ENCODE data around the gene TMEM151A. TPM values are rescaled to one million over a fixed set of nuclear protein-coding genes. Genes with fewer than 3 reads are reported as not detected.

TMEM151A gene
- polyA plus RNA-seq, 1 experiment, result 0.15 TPM

DNA sequence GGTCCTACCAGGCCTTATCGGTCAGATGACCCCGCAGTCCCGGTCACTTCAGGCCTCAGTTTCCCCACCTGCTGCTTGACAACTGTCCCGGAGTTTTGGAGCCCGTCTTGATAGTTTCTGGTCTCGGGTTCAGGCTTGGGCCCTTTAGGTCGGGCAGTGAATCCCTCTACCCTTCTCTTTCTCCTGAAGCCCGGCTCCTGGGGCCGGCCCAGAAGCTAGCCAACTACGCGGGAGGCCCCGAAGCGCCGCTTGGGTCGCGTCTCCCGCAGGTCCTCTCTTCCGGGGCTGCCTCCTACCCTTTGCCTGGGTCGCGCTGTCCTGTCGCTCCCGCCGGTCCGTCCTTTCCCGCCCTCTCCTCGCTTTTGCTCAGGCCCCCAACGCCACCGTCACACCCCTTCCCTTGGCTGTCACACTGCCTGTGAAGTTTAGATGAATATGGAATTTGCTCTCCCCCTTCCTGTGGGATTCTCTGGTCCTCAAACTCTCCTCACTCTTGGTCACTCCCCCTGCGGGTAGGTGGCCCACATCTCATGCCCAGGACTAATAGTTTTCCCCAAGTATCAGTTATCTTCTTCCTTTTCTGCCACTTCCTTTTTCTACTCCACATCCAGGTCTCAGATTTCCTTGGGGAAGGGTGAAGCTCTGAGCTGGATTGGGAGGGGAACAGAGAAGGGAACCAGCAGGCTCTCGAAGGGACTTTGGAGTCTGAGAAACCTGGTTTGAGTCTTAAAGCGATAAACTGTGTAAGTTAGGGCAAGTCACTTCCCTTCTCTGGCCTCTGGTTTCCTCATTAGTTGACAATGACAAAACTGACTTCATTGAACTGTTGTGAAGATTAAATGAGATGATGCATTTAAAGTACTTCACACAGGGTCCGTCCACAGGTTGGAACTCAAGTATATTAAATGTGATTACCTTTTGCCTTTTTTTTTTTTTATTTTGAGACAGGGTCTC lies 22.5 kb upstream of the TMEM151A start:
- peak overlapping the region; percentile 92 for H3K4me3 ChIP-seq (ENCODE audit: low read depth, low read length)
- TF ChIP-seq, protein P1, sequence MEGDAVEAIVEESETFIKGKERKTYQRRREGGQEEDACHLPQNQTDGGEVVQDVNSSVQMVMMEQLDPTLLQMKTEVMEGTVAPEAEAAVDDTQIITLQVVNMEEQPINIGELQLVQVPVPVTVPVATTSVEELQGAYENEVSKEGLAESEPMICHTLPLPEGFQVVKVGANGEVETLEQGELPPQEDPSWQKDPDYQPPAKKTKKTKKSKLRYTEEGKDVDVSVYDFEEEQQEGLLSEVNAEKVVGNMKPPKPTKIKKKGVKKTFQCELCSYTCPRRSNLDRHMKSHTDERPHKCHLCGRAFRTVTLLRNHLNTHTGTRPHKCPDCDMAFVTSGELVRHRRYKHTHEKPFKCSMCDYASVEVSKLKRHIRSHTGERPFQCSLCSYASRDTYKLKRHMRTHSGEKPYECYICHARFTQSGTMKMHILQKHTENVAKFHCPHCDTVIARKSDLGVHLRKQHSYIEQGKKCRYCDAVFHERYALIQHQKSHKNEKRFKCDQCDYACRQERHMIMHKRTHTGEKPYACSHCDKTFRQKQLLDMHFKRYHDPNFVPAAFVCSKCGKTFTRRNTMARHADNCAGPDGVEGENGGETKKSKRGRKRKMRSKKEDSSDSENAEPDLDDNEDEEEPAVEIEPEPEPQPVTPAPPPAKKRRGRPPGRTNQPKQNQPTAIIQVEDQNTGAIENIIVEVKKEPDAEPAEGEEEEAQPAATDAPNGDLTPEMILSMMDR (IDR thresholded peaks at IDR 0.05; ENCODE audit: insufficient read depth, low read depth, low read length), result peak; percentile 51
- POLR2A ChIA-PET, result interaction anchor here (0.6 kb wide), 1 partner anchor 423 kb away, joined by 5 read pairs; no protein-coding TSS in a partner anchor
- CTCF ChIA-PET, result interaction anchor here (1.0 to 8.7 kb wide), 6 partner anchors 8 to 44 kb away, joined by 3 to 60 read pairs (median 4); partner anchors contain the start of gene YIF1A
- H3K36me3 ChIP-seq (ENCODE audit: control insufficient read depth, insufficient read depth, low read length), result peaks cover 39% of the 10 kb centered on the region
- no peak for DNase-seq (ENCODE audit: low read depth)
- no peaks in the 10 kb centered on the region for H3K27me3 ChIP-seq (ENCODE audit: control insufficient read depth, insufficient read depth, low read length)

DNA sequence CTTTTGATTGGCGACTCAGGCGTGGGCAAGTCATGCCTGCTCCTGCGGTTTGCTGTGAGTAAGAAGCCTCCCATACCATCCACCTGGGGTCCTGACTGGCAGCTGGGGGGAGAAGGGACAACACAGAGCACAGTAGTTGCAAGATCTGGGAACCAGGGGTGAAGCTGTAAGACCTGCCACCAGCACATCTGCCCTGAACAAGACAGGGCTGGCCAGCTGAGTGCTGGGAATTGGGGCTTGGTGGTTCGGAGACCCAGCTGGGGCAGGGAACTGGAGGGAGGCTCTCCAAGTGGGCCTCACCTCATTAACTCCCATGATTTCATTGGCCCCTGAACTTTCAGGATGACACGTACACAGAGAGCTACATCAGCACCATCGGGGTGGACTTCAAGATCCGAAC lies 19.9 kb upstream of the TMEM151A start:
- TF ChIP-seq, protein P1 (IDR thresholded peaks at IDR 0.05; ENCODE audit: insufficient read depth, low read depth, low read length), result no peak
- Histone ChIP-seq H3K4me3 (ENCODE audit: low read depth, low read length) (no peak overlapping the region), H3K36me3 (ENCODE audit: control insufficient read depth, insufficient read depth, low read length) (peaks cover 35% of the 10 kb centered on the region), H3K27me3 (ENCODE audit: control insufficient read depth, insufficient read depth, low read length) (no peaks in the 10 kb centered on the region)
- ChIA-PET POLR2A (no interaction called here), CTCF (interaction anchor here (1.1 to 8.7 kb wide), 2 partner anchors 10 to 18 kb away, joined by 3 to 60 read pairs; no protein-coding TSS in a partner anchor)
- DNase-seq (ENCODE audit: low read depth), result no peak

DNA sequence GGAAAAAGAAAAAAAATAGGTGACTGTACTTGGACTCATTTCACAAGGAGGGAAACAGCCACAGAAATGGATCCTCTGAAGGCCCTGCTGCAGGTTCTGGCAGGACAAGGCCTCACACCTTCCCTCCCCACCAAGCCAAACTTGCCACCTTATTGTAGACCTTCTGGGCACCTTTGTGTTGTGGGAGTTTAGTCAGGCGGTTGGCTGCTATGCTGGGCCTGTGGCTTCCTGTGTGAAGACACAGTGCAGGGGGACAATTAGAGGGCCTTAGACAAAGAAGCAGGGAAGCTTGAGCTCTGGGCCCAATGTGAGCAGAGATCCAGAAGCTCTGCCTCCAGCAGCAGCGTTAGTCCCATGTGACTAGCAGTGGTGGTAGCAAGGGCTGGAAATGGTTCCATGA lies 19.1 kb upstream of the TMEM151A start:
- ChIA-PET CTCF (interaction anchor here (0.8 to 8.7 kb wide), 3 partner anchors 9 to 17 kb away, joined by 3 to 60 read pairs (median 3); no protein-coding TSS in a partner anchor), POLR2A (no interaction called here)
- no peak overlapping the region for H3K4me3 ChIP-seq (ENCODE audit: low read depth, low read length)
- no peaks in the 10 kb centered on the region for H3K27me3 ChIP-seq (ENCODE audit: control insufficient read depth, insufficient read depth, low read length)
- no peak for DNase-seq (ENCODE audit: low read depth)
- peaks cover 35% of the 10 kb centered on the region for H3K36me3 ChIP-seq (ENCODE audit: control insufficient read depth, insufficient read depth, low read length)
- TF ChIP-seq, protein P1 (IDR thresholded peaks at IDR 0.05; ENCODE audit: insufficient read depth, low read depth, low read length), result no peak

DNA sequence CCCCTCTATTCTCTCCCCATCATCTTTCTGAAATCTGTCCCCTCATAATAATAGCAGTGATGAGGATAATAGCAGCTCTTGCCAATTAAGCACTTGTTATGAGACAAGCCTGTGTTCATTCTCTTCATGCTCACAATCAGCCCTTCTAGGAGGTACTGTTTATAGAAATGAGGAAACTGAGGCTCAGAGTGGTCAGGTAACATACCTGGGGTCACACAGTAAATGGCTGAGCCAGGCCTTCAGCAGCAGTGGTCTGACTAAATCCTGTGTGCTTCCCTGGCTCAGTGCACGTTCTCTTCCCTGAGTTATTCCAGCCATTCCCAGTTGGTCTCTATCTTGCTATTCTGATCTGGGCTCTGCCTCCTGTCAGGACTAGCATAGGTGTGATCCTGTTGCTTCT lies 17.5 kb upstream of the TMEM151A start:
- CTCF ChIA-PET, result interaction anchor here (1.0 to 8.7 kb wide), 2 partner anchors 7 to 15 kb away, joined by 3 to 60 read pairs; partner anchors contain the start of gene YIF1A
- Histone ChIP-seq H3K36me3 (ENCODE audit: control insufficient read depth, insufficient read depth, low read length) (peaks cover 35% of the 10 kb centered on the region), H3K27me3 (ENCODE audit: control insufficient read depth, insufficient read depth, low read length) (no peaks in the 10 kb centered on the region), H3K4me3 (ENCODE audit: low read depth, low read length) (no peak overlapping the region)
- POLR2A ChIA-PET, result no interaction called here
- no peak for DNase-seq (ENCODE audit: low read depth)
- TF ChIP-seq, protein P1 (IDR thresholded peaks at IDR 0.05; ENCODE audit: insufficient read depth, low read depth, low read length), result no peak

DNA sequence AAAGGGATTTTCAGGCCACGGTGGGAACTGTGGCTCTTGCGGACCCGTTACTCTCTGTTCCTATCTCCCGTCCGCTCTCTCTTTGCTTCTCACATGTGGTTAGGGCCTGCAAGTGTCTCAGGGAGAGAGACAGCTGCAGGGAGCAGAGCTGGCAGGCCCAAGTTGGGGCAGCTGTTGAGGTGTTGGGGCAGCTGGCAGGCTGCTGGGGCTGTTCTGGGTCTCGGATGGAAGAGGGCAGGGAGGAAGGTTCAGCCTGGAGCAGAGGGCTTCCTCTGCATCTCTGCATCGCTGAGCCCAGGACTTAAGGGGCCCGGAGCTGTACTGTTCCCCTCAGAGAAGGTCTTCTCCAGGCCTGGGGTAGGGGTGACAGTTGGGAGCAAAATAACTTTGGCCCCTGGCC lies 16.3 kb upstream of the TMEM151A start:
- no peak for DNase-seq (ENCODE audit: low read depth)
- peaks cover 35% of the 10 kb centered on the region for H3K36me3 ChIP-seq (ENCODE audit: control insufficient read depth, insufficient read depth, low read length)
- no peaks in the 10 kb centered on the region for H3K27me3 ChIP-seq (ENCODE audit: control insufficient read depth, insufficient read depth, low read length)
- ChIA-PET POLR2A (no interaction called here), CTCF (no interaction called here)
- TF ChIP-seq, protein P1 (IDR thresholded peaks at IDR 0.05; ENCODE audit: insufficient read depth, low read depth, low read length), result no peak
- H3K4me3 ChIP-seq (ENCODE audit: low read depth, low read length), result no peak overlapping the region

All from BJ (cell line).